HL-60/S4 treated with phorbol 12-myristate 13-acetate at 8.2 ng/mL for 4 days and 3 days (cell line): ENCODE data around the gene SYNE1.

Experiments used
- in situ Hi-C: fragments of 300-500 bp; cut with MboI; formaldehyde crosslinking; loops from 2 replicates; pipeline ENCODE4 v1.15.0; 2022; ENCODE audit warnings: low sequenced_read_pairs

The SYNE1 gene

GRCh38 chr6:152379423-152379822, 257.7 kb downstream of the SYNE1 start:
- in situ Hi-C loops, result no loop called here

- in situ Hi-C loops, result no loop called here
Measured at GRCh38 chr6:152378169-152378568, 259.0 kb downstream of the SYNE1 start.

- in situ Hi-C loops, result no loop called here
Measured at GRCh38 chr6:152375197-152375596, 262.0 kb downstream of the SYNE1 start.

GRCh38 chr6:152372945-152373344, 264.2 kb downstream of the SYNE1 start:
- in situ Hi-C loops, result no loop called here

- in situ Hi-C loops, result no loop called here
Measured at GRCh38 chr6:152371775-152372174, 265.4 kb downstream of the SYNE1 start.

GRCh38 chr6:152368751-152369624, 268.2 kb downstream of the SYNE1 start:
- in situ Hi-C loops, result no loop called here

- in situ Hi-C loops, result no loop called here
Measured at GRCh38 chr6:152364866-152365265, 272.3 kb downstream of the SYNE1 start.

GRCh38 chr6:152360034-152360433, 277.1 kb downstream of the SYNE1 start:
- in situ Hi-C loops, result no loop called here

GRCh38 chr6:152356662-152357061, 280.5 kb downstream of the SYNE1 start:
- in situ Hi-C loops, result no loop called here

- in situ Hi-C loops, result no loop called here
Measured at GRCh38 chr6:152356016-152356415, 281.1 kb downstream of the SYNE1 start.

- in situ Hi-C loops, result no loop called here
Measured at GRCh38 chr6:152355166-152355565, 282.0 kb downstream of the SYNE1 start.

- in situ Hi-C loops, result no loop called here
Measured at GRCh38 chr6:152353440-152353839, 283.7 kb downstream of the SYNE1 start.

- in situ Hi-C loops, result no loop called here
Measured at GRCh38 chr6:152351742-152352141, 285.4 kb downstream of the SYNE1 start.

- in situ Hi-C loops, result no loop called here
Measured at GRCh38 chr6:152351110-152351509, 286.1 kb downstream of the SYNE1 start.

GRCh38 chr6:152348116-152348515, 289.0 kb downstream of the SYNE1 start:
- in situ Hi-C loops, result no loop called here

GRCh38 chr6:152343735-152344360, 293.3 kb downstream of the SYNE1 start:
- in situ Hi-C loops, result no loop called here

GRCh38 chr6:152341596-152341995, 295.6 kb downstream of the SYNE1 start:
- in situ Hi-C loops, result no loop called here

GRCh38 chr6:152338335-152339125, 298.6 kb downstream of the SYNE1 start:
- in situ Hi-C loops, result no loop called here

- in situ Hi-C loops, result no loop called here
Measured at GRCh38 chr6:152334555-152334954, 302.6 kb downstream of the SYNE1 start.

- in situ Hi-C loops, result no loop called here
Measured at GRCh38 chr6:152330961-152331360, 306.2 kb downstream of the SYNE1 start.

GRCh38 chr6:152329638-152330448, 307.3 kb downstream of the SYNE1 start:
- in situ Hi-C loops, result no loop called here
